NCI-H2227 (cell line): ENCODE results near the gene OR51F2.
"Not testable (repeated sequence)": the region's sequence is repeated elsewhere in the genome, so short reads cannot be mapped to it uniquely, and the experiment has no call there.

Experiments
- DNase-seq: peaks from one replicate; lab custom pipeline; 2025; ENCODE audit not compliant: unreplicated experiment; lab: John Stamatoyannopoulos, UW

Gene OR51F2, protein sequence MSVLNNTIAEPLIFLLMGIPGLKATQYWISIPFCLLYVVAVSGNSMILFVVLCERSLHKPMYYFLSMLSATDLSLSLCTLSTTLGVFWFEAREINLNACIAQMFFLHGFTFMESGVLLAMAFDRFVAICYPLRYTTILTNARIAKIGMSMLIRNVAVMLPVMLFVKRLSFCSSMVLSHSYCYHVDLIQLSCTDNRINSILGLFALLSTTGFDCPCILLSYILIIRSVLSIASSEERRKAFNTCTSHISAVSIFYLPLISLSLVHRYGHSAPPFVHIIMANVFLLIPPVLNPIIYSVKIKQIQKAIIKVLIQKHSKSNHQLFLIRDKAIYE

DNA sequence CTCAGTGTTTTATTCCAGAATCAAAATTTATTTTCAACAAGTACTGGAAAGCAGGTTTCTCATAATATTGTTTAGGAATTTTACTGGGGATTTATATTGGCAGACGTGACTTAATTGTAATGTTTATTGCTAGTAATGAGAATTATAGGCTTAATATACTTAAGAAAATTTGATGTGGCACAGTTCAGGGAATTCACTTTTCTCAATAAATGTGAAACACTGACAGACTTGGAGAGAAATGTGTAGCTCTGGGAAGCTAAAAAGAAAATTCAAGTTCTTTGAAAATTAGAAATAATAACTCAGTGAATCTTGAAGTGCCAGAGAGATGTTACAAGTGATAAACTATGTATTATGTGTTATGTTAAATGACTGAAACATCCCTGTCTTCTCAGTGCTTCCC is at the start of gene OR51F2:
Gene OR51F2 (plus strand): TSS at position 301 of the 400 bp plus-strand sequence. CDS start 101 bp downstream, outside the sequence.
- DNase-seq: no peak

DNA sequence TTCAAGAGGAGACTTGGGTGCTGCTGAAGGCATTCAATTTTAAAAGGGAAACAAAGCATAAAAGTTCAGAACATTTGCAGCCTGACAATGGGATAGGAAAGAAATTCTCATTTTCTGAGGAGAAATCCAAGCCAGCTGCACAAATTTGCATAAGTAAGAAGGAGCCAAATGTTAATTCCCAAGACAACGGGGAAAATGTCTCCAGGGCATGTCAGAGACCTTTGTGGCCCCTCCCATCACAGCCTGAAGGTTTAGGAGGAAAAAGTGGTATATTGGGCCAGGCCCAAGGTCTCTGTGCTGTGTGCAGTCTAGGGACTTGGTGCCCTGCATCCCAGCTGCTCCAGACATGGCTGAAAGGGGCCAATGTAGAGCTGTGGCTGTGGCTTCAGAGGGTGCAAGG is 38.7 kb upstream of the OR51F2 start:
- DNase-seq: no peak

DNA sequence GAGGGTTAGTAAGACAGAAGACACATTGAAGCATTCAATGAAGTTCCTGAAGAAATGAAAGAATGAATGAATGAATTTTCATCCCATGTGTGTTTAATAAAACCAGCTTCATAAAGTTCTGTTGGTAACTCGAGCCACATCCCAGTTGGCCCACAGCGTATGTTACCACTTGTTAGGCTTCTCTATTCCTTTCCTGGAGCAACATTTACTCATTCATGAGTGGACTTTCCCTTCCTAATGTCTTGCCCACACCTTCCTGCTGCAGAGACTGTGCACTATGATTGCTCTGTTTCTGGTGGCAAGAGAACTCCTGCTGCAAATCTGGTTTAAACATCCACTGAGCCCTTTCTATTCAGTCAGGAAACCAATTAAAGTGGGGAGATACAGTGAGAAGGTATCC is 23.9 kb upstream of the OR51F2 start:
- DNase-seq: no peak

DNA sequence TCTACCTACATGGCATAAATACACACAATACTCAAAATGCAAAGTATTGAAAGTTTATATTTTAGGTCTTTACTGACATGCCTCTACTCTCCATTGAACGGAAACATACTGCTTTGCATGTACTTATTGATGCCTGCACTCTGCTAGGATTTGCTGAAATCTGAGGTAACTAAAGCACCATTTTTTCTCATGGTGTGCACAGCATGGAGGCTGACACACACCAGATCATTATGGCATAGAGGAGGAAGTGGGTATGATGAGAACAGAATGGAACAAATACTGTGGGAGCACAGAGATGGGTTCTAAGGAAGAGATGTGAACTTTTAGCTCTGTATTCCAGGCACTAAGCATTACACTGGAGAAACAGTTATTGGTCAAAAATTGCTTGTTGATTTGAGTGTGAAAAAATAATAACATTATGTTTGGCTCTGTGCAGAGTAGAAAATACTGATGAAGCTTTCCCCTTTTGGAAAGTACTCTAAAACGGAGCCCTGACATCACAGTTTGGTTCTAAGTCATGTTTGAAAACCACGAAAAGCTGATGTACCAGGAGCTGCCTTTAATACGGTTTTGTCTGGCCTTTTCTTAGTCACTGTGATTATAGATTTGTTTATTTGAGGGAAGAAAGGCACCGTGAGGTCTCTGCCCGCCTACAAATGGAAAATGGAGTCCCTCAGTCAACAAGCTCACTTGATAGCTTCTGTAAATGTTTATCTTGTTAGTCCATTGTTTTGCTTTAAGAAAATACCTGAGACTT is 22.5 kb upstream of the OR51F2 start:
- no peak for DNase-seq

DNA sequence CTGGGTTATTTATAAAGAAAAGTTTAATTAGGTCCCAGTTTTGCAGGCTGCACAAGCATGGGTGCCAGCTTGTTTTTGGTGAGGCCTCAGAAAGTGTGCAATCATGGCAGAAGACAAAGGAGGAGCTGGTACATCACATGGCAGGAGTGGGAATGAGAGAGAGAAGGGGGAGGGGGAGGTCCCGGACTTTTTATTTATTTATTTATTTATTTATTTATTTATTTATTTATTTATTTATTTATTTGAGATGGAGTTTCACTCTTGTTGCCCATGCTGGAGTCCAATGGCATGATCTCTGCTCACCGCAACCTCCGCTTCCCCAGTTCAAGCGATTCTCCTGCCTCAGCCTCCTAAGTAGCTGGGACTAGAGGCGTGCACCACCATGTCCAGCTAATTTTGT is 19.8 kb upstream of the OR51F2 start:
- not testable (repeated sequence) for DNase-seq

DNA sequence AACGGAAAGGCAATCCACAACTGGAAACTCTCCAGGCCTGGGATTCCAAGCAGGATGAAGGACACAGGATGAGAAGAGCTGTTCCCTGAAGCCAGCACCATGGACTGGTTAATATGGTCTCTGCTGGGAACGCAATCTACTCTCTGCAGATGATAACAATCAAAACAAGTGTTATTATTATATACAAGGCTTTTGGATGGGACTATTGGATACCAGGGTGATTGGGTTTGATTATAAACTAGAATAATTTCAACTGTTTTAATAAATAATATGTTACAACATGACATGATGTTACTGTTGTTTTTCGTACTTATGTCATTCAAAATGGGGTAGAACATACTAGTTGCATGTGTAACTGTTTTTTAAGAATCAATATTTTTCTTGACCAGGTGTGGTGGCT is 16.8 kb upstream of the OR51F2 start, which contains the start of gene OR52R1:
Gene OR52R1 (minus strand): TSS at position 101 of the 400 bp plus-strand sequence. CDS start 0 bp downstream, at position 101.
- no peak for DNase-seq

DNA sequence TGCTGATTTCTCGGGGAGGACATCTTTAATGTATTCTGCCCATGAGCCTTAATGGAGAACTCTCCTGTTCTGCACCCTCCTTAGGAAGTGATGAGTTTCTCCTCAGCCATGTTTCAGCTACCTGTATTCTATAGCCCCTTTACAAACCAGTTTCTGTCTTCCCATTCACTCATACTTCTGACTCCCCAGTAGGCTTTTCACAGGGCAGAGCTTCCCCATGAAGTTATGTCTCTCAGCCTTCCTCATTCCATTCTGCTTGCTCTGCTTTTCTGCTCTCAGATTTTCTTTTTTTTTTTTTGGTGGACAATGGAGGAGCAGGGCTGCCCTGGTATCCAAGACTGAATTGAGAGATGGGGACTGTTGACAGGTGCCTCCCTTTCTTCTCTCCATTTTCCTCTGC is 12.6 kb upstream of the OR51F2 start:
- DNase-seq: no peak

DNA sequence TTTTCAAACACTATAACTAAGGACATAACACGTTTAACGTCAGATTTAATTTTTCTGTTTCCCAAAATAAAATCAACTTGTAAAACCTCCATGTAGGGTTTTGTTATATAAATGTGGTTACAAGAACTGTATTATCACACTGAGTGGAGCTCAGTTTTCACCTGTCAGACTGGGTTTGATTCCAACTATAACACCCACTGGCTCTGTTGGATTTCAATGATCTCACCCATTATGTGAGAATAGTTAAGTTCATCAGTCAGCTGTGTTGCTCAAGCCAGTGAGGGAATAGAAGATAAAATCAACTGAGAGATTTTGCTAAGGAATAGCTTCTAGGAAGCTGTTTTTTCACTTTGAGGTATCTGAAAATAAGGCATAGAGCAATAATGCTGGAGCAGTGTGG is 11.9 kb upstream of the OR51F2 start:
- DNase-seq: no peak

DNA sequence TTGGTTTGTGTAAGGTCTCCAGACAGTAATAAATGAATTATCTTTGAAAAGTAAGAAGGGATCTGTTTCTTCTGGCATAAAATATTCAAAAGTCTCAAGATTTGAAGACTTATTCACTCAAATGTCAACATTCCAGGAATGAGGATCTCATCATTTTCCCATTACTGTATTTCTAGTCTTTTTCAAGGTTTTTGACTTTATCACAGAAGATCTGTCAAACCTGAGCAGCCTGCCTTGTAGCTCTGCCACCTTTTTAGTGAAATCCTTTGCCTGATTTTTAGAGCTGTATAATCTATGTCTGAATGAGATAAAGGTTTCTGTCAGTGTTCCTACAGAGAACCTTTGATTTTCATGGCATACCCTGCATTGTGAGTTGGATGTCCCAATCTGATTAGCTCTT is 4.0 kb downstream of the OR51F2 start:
- DNase-seq: no peak

DNA sequence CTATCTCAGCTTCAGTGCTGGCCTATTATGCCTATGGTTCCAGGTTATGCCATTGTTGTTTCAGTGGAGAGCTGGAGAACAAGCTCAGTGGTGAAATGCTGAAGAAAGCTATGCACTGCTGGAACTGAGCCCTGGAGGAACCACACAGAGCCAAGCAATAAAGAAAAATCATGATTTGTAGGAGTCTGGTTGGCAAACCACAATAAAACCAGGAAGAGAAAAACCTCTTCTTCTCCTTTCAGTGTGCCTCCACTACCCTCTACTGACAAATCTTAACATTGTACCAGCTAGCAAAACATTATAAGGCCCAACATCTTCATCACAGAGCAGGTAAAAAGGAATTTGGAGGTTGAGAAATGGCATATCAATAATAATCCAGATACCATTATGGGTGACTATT is 5.3 kb downstream of the OR51F2 start:
- DNase-seq: no peak

DNA sequence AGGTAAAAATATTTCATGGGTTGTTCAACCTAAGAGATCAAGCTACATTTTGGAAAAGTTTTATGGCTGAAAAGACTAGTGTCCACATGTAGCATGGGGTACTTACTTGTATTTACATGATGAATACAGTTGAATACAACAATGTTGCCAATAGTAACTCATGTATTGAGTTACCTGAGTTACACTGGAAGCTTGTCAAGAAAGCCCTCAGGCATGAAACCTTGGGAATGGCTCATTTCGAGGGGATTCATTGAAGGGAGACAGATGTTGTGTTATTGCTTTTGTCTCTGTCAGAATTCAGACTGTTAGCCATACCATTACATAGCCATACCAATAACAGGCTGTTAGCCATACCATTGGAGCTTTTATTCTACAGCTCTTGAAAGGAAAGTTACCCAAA is 9.2 kb downstream of the OR51F2 start:
- DNase-seq: no peak

DNA sequence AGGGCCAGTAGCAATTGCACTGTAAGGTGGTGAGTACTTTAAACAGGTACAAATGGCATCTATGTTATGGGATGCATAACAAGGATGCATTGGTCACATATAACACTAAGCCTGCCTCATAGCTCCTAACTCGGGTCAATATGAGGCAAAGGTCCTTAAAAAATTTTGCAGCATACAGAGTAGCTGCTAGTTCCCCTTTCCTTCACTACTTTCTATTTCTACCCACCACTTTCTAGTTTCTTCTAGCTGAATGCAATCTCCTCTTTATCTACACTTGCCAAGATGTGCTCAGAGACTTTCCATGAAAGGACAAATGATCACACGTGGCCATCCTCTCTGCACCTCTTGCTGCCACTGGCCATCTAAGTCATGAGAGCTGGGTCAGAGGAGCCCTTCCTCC is 9.8 kb downstream of the OR51F2 start:
- no peak for DNase-seq

DNA sequence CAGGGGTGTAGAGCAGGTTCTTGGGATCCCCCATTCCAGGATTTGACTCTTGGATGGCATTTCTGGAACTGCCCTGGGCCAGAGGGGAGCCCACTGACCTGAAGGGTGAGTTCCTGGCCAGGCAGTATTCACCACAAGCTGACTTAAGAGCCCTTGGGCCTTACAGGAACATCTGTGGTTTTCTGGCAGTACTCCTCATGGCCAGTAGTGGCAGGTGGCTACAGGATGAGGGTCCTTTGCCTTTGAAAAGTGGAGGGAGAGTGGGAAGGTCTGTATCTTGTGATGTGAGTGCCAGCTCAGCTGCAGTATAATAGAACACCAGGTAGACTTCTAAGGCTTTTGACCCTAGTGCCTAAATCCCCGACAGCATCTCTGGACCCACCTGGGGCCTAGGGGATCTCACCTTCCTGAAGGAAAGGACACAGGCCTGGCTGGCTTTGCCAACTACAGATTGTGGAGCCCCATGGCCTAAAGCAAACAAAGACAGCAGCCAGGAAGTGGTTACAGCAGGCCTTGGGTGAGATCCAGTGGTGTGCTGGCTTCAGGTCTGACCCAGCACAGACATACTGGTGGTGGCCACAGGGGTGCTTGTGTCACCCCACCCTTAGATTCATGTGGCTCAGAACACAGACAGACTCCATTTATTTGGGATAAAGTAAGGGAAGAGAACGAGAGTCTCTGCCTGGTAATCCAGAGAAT is 18.9 kb downstream of the OR51F2 start:
- DNase-seq: no peak

DNA sequence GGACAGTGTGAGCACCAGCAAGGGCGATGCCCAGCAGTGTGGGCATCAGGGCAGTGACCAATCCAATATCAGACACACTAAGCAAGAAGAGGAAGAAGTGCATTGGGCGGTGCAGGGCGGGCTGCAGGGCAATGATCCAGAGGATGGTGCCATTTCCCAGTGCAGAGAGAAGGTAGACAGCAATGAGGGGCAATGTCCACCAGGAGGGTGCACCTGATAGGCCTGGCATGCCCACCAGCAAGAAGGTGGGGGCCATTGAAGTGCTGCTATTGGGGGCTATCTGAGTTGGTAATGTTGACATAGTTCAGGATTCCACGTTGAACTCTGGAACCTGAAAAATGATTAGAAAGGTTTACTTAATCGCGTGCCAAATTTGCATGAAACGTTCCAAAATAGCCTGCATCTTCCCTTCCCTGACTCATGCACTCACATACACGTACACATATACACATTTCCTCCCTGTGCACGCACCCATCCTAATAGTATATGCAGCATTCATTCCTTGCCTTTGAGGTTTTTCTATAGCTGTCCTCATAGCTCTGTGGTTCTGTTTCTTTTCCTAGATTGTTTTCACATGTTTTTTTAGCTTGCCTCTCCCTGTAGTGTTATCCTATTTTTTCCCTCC is 27.9 kb downstream of the OR51F2 start, which contains the start of gene OR51S1:
Gene OR51S1 (minus strand): TSS at position 301 of the 625 bp plus-strand sequence. CDS start 0 bp downstream, at position 301.
- DNase-seq: no peak

DNA sequence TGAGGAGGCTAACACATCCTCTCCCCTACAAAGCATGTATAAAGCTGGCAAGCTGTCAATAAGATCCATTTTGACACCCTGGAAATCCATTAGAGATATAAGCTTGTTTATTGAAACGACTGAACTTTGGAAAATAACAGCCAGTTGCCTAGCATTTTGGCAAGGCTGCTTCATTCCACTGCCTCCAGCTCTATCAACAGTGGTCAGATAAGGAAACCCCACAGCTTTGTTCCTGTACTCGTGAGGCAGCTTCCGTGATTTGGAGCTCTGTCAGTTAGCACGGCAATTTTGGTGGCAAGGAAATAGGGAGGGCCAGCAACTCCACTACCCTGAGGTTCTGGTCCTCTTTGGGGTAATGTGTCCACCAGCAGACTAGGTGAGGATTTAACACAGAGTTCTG is 29.9 kb downstream of the OR51F2 start:
- no peak for DNase-seq

DNA sequence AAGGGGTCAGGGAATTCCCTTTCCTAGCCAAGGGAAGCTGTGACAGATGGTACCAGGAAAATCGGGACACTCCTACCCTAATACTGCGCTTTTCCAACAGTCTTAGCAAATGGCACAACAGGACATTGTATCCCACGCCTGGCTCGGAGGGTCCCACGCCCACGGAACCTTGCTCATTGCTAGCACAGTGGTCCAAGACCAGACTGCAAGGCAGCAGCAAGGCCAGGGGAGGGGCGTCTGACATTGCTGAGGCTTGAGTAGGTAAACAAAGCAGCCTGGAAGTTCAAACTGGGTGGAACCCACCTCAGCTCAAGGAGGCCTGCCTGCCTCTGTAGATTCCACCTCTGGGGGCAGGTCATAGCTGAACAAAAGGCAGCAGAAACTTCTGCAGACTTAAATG is 33.2 kb downstream of the OR51F2 start:
- not testable (repeated sequence) for DNase-seq

DNA sequence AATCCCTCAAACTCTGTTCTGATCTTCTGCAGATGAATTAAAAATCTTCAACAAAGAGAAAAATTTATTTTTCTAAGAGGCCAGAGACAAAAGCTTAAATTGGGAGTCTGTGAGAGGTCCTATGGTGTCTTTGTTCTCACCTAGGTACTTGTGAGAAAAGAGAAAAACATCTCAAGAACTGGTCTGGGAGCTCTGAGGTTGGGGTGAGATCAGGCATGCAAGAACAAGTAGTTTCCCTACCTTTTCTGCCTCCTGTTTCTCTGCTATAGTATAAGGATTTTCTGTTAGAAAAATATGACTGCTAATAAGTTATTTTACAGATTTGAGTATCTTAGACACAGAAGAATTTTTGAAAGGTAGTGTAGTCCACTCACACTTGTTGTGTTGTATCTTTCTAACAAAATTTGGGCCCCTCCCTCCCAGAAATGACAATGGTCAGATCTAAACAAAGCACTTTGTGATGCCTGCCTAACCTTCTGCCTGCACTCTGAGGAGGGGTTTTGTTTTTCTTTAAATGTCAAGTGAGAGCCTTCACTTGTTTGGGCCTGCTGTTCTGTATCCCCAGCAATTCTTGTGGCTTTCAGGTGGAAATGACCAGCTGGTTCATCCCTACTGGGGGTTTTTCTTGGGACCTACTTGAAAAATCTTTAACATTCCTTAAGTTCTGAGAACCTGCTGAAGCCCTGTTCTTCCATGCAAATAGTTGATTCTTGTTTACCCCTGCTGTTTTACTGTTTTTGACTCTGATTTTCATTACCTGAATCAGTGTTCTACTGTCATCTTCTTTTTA is 41.5 kb downstream of the OR51F2 start:
- DNase-seq: no peak

DNA sequence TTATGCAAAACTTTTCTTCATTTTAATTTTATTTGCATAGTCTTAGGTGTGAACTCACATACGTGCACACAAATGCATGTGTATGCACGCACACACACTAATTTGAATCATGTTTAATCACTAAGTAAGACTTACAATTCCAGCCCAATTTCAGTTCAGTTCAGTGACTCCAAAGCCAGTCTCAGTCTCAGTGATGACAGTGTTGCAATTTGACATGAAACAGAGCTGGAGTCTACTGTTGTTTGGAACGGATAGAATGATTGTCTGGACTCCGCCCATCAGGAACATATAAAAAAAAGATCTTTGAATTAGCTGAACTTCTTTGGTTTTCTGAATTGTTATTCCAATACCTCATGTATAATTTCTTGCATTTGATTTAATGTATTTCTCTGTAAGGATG is 42.8 kb downstream of the OR51F2 start:
- no peak for DNase-seq

DNA sequence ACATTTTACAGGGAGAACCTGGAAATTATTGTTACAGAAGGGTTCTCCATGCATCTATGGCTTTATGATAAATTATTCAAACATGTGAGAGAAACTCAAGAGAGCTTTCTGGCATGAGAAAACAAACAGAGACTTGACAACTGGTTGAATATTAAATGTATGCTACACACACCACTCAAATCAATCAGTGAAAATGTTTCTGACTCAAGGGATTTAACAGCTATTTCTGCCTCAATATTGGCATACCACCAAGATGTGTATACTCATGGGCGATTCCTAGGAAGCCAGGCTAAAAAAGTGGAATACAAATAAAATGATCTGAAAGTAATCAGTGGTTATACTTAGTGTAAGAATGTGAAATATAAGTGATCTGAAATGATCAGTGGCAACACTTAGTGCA is 44.7 kb downstream of the OR51F2 start:
- DNase-seq: no peak
